Testis (tissue), 2 donors: ENCODE measurements around the gene NCOR1.

Source experiments
- CTCF ChIP-seq, 3 experiments: fragments of 450-650 bp in 2 of 3; fragments of 200-600 bp in 1 of 3; sonication (generic) in 1 of 3; IDR thresholded peaks; one replicate each; pipeline ENCODE4 v1.5.1; 2016 to 2019; ENCODE audit warnings: antibody characterized with exemption in 3 of 3, mild to moderate bottlenecking in 2 of 3, moderate library complexity in 1 of 3
- POLR2A ChIP-seq: fragments of 450-650 bp; IDR thresholded peaks from one replicate; pipeline ENCODE4 v1.6.1; 2017; ENCODE audit warnings: antibody characterized with exemption, mild to moderate bottlenecking, moderate library complexity

- TF ChIP-seq CTCF (IDR thresholded peaks at IDR 0.05), result no peak
- no peak for TF ChIP-seq POLR2A
Measured at GRCh38 chr17:16251556-16251955, 36.2 kb upstream of the NCOR1 start.
